COR-L47 (cell line): ENCODE data around the gene MAIP1.

ENCODE experiments used
- DNase-seq: peaks from one replicate; lab custom pipeline; 2025; lab: John Stamatoyannopoulos, UW

Gene MAIP1

DNA sequence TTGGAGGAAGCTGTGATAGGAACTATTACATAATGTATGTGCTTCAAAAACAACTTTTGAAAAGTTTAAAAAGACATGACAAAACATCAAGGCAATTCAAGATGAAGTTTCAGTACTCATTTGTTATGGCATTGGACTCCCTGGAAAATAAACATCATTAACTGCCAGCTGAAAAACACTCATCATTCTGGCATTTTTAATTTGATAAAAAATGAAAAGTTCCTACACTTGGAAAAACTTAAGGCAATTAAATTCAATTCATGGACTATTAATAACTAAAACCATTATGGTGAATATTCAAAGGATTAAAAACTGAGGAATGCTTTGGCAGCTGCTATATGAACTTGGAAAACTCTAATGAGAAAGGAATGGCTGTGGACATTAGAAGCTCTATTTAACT is 8.5 kb upstream of the MAIP1 start:
- no peak for DNase-seq

DNA sequence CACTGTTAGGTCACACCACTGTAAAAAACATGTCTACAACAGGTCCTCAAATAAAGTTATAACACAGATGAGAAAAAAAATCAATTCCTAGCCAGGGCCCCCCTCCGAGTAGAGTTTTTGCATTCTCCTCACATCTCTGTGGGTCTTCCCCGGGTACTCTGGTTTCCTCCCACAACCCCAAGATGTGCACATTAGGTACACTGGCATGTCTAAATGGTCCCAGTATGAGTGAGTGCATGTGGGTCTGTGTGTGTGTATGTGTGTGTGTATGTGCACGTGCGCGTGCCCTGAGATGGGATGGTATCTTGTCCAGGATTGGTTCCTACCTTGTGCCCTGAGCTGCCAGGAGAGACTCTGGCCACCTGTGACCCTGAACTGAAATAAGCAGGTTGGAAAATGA is 5.0 kb upstream of the MAIP1 start:
- no peak for DNase-seq

DNA sequence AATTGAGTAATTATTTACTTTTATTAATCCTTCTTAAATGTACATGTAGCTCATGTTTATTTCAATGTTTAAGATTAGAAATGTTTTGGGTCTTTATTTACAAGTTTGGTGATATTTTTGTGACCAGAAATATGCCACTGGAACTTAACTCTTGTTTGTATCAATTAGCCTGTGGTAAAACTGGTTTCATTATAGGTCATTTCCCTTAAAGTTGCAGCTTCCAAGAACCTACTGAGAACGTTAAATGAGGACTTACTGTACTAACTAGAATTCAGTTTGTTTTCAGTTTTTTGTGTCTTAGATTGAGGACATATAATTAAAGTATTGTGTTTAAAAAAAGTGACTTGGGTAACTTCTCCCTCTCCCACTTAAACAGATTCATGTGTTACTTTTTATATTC is 4.4 kb upstream of the MAIP1 start:
- no peak for DNase-seq

DNA sequence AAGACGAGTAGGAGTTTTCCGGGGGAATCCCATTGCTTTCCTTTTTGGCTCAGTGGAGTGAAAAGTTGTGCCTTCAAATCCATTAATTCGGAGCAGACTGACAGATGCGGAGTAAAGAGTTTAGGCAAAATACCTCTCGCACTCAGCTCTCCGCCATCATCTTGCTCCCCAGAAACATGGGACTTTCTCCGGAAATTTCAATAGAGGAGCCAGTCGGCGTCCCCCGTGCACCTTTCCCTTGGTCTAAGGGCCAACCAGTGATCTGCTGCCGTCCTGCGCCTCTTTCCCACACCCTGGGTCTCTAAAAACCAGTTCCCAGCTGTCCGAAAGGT is 409 bp upstream of the MAIP1 start:
- peak; percentile 48 for DNase-seq

DNA sequence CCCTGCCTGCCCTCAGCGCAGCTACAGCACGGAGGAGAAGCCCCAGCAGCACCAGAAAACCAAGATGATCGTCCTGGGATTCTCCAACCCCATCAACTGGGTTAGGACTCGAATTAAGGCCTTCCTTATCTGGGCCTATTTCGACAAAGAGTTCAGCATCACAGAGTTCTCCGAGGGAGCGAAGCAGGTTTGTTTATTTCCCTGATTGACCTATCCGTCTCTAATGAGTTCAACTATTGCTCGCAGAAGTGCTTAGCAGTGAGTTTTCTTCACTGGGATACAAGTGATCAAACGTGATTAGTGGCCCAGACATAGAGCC is 639 bp downstream of the MAIP1 start:
- DNase-seq: no peak

DNA sequence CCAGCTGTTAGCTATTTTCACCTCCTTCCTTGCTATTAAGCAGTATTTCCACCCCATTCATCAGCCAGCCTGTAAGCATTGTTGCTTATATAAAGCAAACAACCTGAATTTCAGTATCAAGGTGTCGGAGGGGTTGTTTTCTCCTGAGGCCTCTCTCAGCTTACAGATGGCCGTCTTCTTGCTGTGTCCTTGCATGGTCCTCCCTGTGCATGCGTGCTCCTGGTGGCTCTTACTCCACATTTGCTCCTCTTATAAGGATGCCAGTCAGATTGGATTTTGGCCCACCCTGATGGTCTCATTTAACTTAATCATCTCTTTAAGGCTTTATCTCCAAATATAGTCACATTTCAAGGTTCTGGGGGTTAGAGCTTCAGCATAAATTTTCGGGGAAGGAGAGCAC is 2.6 kb downstream of the MAIP1 start:
- no peak for DNase-seq

DNA sequence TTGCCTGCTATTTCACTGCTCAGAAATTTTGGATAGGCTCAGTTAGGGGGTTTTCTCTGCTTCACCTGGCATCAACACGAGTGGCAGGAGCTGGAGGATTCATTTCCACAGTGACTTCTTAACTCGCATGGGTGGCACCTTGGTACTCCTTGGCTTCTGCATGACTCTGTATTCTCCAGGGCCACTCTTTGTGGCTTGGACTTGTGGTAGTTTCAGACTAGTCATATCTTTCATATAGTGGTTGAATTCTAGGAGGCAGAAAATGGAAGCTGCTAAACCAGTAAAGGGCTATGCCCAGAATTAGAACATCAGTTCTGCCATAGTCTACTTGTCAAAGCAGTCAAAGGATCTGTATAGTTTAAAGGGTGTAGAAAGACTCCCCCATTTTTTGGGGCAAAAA is 6.8 kb downstream of the MAIP1 start:
- no peak for DNase-seq

DNA sequence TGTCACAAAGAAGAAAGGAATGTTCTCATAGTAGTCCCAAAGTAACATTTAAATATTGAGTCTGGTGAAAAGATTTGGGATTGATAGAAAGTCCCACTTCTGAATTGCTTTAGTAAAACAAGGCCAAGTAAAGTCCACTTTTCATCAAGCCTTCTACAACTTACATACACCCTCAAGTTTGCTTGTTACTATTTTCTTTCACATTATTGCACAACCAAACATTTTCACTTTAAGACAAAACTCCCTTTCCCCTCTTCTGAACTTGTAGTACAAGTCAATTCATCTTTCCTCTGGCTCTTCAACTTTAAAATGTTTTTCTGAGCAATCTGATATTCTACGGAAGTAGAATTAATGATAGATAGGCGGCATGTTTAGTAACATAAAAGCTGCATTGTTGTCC is 11.0 kb downstream of the MAIP1 start:
- no peak for DNase-seq

DNA sequence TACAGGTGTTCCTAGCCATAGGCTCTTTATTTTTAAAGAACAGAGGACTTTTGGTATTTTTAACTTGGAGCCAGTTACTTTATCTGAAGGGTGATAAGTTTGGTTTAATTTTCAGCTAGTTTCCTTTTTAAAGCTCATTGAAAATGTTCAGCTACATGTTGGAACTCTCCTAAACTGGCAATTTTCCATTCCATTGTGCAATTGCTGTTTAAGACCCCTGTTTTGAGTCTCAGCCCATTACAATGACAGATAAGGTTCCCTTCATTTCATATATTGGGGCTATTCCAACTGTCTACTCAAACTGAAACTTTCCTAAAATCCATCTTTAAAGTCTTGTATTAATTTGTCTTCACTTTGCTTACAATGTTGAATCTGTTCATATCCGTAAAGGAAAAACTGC is 11.6 kb downstream of the MAIP1 start:
- no peak for DNase-seq

DNA sequence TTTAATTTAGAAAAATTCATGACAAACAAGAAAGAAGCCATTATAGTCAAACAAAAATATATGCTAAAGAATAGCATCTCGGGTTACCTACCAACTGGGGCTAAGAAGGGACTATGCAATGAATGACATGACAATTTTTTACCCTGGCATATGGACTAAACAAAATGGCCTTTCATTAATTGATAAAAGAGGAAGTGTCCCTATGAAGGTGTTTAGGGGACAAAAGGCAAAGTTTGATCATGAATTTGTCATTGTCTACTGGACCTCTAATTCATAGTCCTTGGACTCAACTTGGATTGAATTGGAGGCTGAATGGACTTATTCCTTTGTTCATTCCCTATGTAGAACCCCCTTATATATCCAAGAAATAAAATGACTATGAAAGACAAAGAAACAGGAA is 12.7 kb downstream of the MAIP1 start:
- DNase-seq: no peak

DNA sequence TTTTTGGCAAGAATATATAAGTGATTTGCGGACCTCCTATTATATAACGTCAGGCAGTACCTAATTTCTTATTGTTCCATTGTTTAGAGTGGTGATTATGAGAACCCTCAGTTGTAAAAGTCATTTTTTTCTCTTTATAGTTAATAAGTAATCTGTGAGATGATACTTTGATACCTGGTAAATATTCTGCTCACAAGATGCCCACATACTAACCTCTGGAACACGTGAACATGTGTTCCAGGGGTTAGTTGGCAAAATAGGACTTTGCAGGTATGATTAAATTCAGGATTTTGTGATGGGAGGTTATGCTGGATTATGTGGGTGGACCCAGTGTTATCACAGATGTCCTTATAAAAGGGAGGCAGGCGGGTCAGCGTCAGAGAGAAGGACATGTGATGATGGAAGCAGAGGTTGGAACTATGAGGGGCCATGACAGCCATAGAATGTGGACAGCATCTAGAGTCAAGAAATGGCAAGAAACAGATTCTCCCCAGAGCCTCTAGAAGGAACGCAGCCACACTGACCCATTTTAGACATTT is 16.8 kb downstream of the MAIP1 start:
- DNase-seq: no peak

DNA sequence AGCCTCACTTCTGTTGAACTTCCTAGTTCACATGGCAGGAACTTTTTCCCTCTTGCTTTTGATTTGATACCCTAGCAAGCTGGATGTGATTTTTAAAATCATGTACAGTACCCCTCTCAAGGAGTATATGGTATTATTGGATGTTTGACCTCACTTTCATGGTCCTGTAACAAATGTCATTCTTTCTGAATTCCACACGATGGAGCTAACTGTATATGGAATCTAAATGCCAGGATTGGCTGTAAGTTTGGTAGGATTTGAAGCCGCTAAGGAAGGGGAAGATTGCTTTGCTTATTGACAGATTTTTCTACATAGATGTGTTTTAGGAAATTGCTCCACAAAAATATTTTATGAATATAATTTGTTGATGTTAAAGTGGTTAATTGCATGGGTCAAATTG is 18.3 kb downstream of the MAIP1 start:
- no peak for DNase-seq

DNA sequence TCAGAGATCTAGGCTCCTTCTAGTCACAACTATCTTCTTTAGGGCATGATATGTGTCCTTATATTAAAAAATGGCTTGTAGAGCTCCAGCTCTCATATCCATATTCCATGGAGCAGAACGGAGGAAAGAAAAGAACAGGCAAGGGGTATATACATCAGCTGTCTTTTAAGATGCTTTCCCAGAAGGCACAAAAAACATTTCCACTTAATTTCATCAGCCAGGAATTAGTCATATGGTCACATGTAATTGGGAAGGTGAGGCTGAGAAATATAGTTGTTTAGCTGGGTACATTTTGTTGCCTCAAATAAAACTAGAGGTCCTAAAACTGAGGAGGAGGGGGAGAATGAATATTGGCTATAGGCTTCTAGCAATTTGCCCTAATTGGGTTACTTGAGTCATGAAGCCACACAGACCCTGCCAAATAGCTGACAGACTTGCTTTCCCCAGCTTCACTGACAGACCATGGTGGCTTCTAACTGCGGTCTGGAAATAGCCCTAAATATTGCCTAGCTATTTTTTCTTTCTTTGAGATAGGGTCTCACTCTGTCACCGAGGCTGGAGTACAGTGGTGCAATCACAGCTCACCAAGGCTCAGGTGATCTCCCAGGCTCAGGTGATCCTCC is 20.0 kb downstream of the MAIP1 start:
- DNase-seq: no peak

DNA sequence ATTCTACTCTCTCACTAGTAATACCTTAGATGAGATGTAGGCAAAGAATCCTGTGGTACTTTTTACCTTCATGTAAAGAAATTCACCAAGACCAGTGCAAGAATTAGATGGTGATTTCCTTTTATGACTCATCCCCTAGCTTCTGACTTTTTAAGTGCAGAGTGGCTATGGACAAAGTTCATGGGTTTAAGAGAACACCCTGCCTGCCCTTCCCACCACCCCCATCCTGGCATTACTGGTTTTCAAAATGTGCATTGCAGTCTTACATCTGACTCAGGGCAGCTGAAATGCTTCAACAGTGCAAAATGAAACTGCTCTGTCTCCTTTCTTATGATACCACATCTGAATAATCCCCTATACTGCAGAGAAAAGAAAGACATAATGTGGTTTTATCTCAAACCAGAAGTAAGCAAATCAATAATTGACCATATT is 22.6 kb downstream of the MAIP1 start:
- no peak for DNase-seq

DNA sequence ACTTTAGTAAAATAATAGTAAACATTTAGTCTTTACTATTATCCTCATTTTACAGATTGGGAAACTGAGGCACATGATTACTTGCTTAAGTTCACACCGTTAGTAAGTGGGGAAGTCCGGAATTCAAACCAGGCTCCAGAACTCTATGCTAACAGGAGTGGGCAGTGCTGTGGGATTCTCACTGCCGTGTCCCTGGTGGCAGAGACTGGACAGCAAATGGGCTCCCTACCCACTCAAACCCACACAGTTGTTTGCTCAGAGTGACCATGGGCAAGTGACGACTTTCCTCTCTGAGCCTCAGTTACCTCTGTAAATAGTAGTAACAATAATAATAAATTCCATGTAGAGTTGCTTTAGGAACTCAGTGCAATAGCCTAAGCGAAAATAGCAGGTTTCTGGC is 24.0 kb downstream of the MAIP1 start:
- no peak for DNase-seq

DNA sequence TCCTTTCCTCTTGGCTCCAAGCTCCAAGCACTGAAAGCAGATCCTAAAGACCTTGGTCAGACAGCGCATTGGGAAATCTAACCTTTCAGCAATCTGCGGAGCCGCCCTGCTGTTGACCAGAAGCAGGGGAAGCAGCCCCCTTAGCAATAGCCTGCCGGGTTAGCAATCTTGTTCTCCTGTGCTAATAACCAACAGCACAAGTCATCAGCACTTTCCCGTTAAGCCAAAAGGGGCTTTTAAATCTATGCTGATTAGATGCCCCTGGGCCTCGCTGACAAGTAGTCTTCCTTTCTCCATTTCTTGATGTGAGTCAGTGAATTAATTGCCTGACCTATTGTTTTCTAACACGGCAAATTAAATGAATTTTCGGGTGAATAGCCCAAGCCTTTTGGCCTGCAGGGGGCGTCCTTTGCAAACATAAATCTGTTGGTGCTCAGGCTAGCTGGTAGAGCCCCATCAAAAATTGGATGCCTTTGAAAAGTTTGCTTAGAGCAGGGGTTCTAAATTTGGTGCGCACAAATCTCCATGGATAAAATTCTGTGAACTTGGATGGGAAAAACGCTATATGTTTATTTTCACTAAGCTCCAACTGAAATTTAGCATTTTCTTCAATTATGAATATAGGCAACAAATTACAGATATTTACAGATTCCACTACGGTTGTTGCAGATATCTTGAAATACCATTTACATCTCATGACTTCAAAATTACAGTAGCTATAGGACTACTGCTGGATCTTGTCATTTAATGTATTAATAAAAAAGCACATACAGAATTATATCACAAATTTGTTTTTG is 24.6 kb downstream of the MAIP1 start:
- peak; percentile 74 for DNase-seq

DNA sequence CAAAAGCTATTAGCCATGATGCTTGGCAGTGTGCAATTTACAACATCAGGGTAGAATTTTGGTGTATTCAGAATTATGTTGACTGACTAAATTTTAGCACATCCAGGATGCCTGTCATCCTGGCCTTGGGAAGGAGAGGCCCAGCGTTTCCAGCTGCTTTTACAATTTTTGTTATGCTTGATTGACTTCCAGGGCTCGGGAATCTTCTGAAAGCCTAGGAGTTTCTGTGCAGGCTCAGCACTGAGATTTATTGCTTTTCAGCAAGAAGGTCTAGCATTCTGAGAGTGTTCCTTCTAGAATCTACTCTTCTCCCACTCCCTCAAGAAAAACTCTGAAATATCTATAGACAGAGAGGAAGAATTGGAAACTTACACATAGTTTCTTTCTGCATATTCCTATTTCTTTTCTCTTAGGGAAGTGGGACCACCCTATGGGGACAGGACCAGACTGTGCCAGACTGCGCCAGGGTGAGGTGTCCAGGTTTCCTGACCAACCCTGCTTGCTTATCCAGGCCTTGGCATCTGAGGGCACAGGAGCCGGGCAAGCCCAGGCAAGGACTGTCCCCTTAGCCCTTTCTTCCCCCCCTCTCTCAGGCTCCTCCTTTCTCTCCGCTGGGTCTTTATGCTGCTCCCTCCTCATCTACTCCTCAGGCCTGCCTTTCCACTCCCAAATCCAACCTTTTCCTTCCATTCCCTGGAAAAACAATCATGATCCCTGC is 26.9 kb downstream of the MAIP1 start:
- DNase-seq: no peak

DNA sequence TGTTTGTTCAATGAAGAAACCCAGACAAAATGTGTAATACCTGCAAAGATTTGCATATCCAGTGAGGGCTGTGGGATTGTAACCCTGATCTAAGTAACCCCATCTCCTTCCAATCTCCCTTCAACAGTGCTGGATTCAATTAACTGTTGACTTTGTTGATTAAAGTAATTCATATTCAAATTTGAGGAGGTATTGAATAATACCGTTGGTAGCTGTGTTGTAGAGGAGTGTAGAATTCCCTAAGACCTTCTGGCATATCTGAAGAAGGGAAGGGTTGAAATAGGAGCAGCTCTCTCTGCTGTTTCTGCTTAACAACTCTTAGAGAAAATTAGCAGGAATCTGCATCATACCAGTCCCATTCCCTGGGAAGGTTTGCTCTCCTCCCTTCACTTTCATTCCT is 28.2 kb downstream of the MAIP1 start:
- DNase-seq: no peak

DNA sequence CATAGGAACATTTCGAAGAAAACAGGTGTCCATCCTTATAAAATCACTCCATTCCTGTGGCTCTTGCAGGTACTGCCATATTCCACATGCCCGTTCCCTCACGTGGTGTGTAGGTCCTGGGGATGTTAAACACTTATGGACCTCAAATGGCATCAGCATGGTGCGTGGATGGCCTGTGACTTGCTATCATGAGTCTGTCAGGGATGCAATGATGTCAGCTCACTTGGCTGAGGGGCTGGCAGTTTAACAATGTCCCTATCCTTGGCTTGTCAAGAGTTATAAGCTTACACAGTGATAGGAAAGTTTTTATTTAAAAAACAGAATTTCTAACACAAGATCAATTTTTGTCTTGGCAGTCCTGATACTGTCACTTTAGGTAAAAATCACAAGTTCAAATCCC is 28.8 kb downstream of the MAIP1 start:
- no peak for DNase-seq

DNA sequence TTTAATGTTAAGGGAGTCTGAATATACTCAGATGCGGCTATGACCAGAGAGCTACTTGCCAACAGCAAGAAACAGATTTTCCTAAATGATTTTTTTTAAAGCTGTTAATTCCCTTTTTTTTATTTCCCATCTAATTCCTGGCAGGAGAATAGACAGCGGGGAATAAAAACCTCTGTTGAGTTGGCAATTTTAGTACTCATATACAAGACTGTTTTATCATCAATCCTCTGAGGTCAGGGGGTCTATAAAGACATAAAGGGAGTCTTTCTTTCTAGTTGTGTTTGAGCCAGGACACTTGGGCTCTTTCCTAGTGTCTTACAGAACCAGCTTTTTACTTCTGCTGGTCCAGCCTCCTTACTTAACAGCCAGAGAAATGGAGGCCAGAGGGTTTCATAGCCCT is 29.4 kb downstream of the MAIP1 start:
- DNase-seq: no peak

DNA sequence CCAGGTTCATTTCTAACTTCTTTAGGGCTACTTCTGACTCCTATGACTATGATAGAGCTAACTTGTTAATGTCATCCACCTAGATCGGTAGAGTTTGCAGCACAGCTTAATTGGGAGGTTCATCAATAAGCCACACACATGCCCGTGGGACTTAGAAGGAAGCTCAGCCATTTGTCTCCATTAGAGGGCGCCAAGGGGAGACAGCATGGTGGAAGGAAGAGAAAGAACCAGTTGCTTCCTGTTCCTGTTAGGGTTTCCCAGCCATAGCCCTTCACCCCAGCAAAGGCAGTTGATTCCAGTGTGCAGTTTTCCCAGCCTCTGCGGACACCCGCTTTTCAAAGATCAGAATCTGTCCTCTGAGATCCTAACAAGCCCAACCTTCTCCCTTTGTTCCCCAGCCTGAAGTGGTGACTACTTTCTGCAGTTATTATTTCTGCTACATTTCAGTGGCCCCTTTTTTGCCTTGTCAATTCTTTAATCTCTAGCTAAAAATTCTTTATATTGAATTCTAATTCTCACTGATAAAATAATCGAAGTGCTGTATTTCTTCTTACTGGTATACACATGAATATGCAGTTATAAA is 30.3 kb downstream of the MAIP1 start:
- DNase-seq: peak; percentile 46

DNA sequence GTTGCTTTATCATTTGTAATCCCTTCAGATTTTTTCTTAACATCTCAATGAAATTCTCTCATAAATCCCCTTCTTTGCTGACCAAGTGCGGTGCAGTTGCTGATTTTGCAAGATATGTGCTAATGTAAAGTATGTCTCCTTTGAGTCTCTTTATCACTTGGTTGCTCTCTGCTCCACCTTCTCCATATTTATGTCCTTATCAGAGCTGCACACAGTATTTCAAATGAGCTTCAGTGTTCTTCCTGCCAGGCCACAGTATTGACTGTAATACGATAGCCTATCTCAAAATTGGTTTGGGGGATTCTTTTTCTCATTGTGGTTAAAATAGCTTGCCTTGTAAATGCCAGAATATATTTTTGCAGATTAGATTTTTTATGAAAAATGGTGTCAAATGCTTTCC is 32.2 kb downstream of the MAIP1 start:
- no peak for DNase-seq

DNA sequence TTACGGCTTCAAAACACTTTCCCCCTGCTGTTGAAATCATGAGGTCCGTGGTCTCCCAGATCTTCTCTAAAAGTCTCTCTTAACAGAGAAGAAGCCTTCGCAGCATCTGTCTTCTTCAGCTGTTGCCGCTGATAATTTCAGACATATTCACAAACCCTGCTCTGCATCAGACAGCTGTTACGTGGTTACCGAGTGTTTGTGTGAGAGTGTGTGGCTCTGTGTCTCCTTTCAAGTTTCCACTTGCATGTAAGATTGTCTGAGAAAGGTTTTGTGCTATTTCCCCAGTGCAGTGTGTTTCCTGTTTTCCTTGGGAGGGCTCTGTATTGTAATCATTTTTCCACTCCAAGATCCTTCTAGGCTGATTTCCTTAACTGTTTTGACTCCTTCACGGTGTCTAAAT is 32.8 kb downstream of the MAIP1 start:
- no peak for DNase-seq
